ENCODE measurements around the gene CBLN3.

GRCh38 chr14:24426912-24427536 is 2.4 kb downstream of the CBLN3 start:
- no peak for TF ChIP-seq CTCF (IDR thresholded peaks at IDR 0.05; ENCODE audit: low read depth, low read length)
- TF ChIP-seq EZH2phosphoT487 (IDR thresholded peaks at IDR 0.05; ENCODE audit: low read depth): no peak

All from OCI-LY3 (cell line).